NCI-H1105 treated with DMSO at 0.1 percent for 48 hours (cell line): ENCODE measurements around the gene PABPC1L2A.
"Not testable (repeated sequence)": the region's sequence is repeated elsewhere in the genome, so short reads cannot be mapped to it uniquely, and the experiment has no call there.

Experiments used
- DNase-seq: peaks from one replicate; lab custom pipeline; 2025; lab: John Stamatoyannopoulos, UW

The PABPC1L2A gene

GRCh38 chrX:73079024-73079562 lies at the start of gene PABPC1L2A:
Gene PABPC1L2A, minus strand, starts transcription at chrX:73079512. Its CDS starts 126 bp downstream, at chrX:73079386.
- not testable (repeated sequence) for DNase-seq

GRCh38 chrX:73127700-73128241 lies 48.5 kb upstream of the PABPC1L2A start:
- peak; percentile 7 for DNase-seq

GRCh38 chrX:73126240-73126639 lies 46.9 kb upstream of the PABPC1L2A start:
- no peak for DNase-seq

GRCh38 chrX:73099505-73099904 lies 20.2 kb upstream of the PABPC1L2A start:
- DNase-seq, result not testable (repeated sequence)

GRCh38 chrX:73086766-73087165 lies 7.5 kb upstream of the PABPC1L2A start:
- DNase-seq, result not testable (repeated sequence)

GRCh38 chrX:73079884-73080283 lies 572 bp upstream of the PABPC1L2A start:
- not testable (repeated sequence) for DNase-seq

- not testable (repeated sequence) for DNase-seq
Observed at GRCh38 chrX:73078597-73078996, 715 bp downstream of the PABPC1L2A start.

- no peak for DNase-seq
Observed at GRCh38 chrX:73076838-73077237, 2.5 kb downstream of the PABPC1L2A start.

GRCh38 chrX:73069365-73070035 lies 9.8 kb downstream of the PABPC1L2A start:
- DNase-seq, result no peak

- DNase-seq, result no peak
Observed at GRCh38 chrX:73068467-73069364, 10.6 kb downstream of the PABPC1L2A start.

GRCh38 chrX:73067761-73068466 lies 11.4 kb downstream of the PABPC1L2A start:
- not testable (repeated sequence) for DNase-seq

GRCh38 chrX:73028876-73029275 lies 50.4 kb downstream of the PABPC1L2A start:
- DNase-seq, result no peak
